Upper lobe of left lung (tissue), 6 donors: ENCODE data around the gene VPS33B. TPM values are rescaled to one million over a fixed set of nuclear protein-coding genes. Genes with fewer than 3 reads are reported as not detected.

Experiments
- ATAC-seq, 2 donors: fragments of 200-7000 bp; cut with Tn5 transposase; one replicate each; pipeline ENCODE4 v1.9.1; 2022; ENCODE audit warnings: mild to moderate bottlenecking in 2 of 2, moderate library complexity in 2 of 2; ENCODE audit not compliant: low FRiP score in 2 of 2
- DNase-seq, 2 donors: peaks; one replicate each; pipeline ENCODE4 v3.0.0-alpha.2; 2019 to 2020
- H3K27ac ChIP-seq, 4 donors: fragments of 200-600 bp; sonication (generic); one replicate each; pipeline ENCODE4 v1.5.1; 2016 to 2019
- H3K27me3 ChIP-seq, 4 donors: fragments of 200-600 bp; sonication (generic); one replicate each; pipeline ENCODE4 v1.5.1; 2017 to 2019
- H3K36me3 ChIP-seq, 4 donors: fragments of 200-600 bp; sonication (generic); one replicate each; pipeline ENCODE4 v1.5.1; 2016 to 2019
- H3K4me1 ChIP-seq, 4 donors: fragments of 200-600 bp; sonication (generic); one replicate each; pipeline ENCODE4 v1.5.1; 2018 to 2019
- H3K4me3 ChIP-seq, 4 donors: fragments of 200-600 bp; sonication (generic); one replicate each; pipeline ENCODE4 v1.5.1; 2017 to 2019; ENCODE audit warnings: mild to moderate bottlenecking in 2 of 4, moderate library complexity in 1 of 4
- H3K9me3 ChIP-seq, 4 donors: fragments of 200-600 bp; sonication (generic); one replicate each; pipeline ENCODE4 v1.5.1; 2018 to 2019
- CTCF ChIP-seq, 6 experiments: fragments of 450-650 bp in 4 of 6; fragments of 200-600 bp in 2 of 6; sonication (generic) in 2 of 6; IDR thresholded peaks; one replicate each; pipeline ENCODE4 v1.5.1; 2016 to 2019; ENCODE audit warnings: antibody characterized with exemption in 6 of 6
- EP300 ChIP-seq, 4 donors: sonication (generic); formaldehyde crosslinking; IDR thresholded peaks; one replicate each; pipeline ENCODE4 v1.5.1; 2017; ENCODE audit warnings: antibody characterized with exemption in 4 of 4, control low read depth in 2 of 4
- POLR2A ChIP-seq, 4 donors: fragments of 450-650 bp; IDR thresholded peaks; one replicate each; pipeline ENCODE4 v1.5.1; 2016 to 2017; ENCODE audit warnings: antibody characterized with exemption in 4 of 4, mild to moderate bottlenecking in 2 of 4
- POLR2AphosphoS5 ChIP-seq, 2 donors: sonication (generic); formaldehyde crosslinking; IDR thresholded peaks; one replicate each; pipeline ENCODE4 v1.5.1; 2017; ENCODE audit warnings: antibody characterized with exemption in 2 of 2
- WGBS, 2 donors: methylation state at CpG; one replicate each; pipeline ENCODE4 v1.1.5; 2017 to 2018; 5-methylcytosine and 5-hydroxymethylcytosine counted together
- total RNA-seq, 6 donors: library from RNA; depleted of rRNA in 4 of 6; stranded (reverse); fragments of >200 nt in 4 of 6; gene quantifications; one replicate each; pipeline versions ENCODE4 v1.1.0 to v1.2.1, GENCODE V29; 2016 to 2021
- donor health status: DM: no; HTN: no; CAD: no; lungs with moderate emphysema.
- donor health status: DM: no; HTN: yes; CAD: no; lungs with severe emphysema.

Gene VPS33B
- total RNA-seq, 6 donors from 2014 or later, result 9.2 to 20.2 (median 14.8) TPM

- H3K27me3 ChIP-seq, result no peaks in the 10 kb centered on the region
- H3K9me3 ChIP-seq, result peaks cover 0 to 7% (median 0%) of the 10 kb centered on the region in 4 donors
- no peak overlapping the region for H3K27ac ChIP-seq
- no peaks in the 10 kb centered on the region for H3K36me3 ChIP-seq
- no peak for TF ChIP-seq CTCF (IDR thresholded peaks at IDR 0.05)
- no peak for TF ChIP-seq POLR2AphosphoS5 (IDR thresholded peaks at IDR 0.05)
- no peak for TF ChIP-seq POLR2A (IDR thresholded peaks at IDR 0.05)
- TF ChIP-seq EP300 (IDR thresholded peaks at IDR 0.05), result no peak
- no peak overlapping the region for H3K4me3 ChIP-seq
- 87% methylated on average over 2 of the region's 2 CpGs for WGBS, 2 donors
- no peaks in the 10 kb centered on the region for H3K4me1 ChIP-seq
- ATAC-seq (no peak), DNase-seq (no peak)
These were observed 46.0 kb upstream of the VPS33B start for GRCh38 chr15:91068436-91068835.

GRCh38 chr15:91067036-91067435 lies 44.6 kb upstream of the VPS33B start:
- H3K4me3 ChIP-seq, result no peak overlapping the region
- no peak for ATAC-seq
- DNase-seq, result no peak

GRCh38 chr15:91065505-91065904 lies 43.1 kb upstream of the VPS33B start:
- Histone ChIP-seq H3K9me3 (peaks cover 0 to 7% (median 0%) of the 10 kb centered on the region in 4 donors), H3K4me3 (no peak overlapping the region)
- 75 to 76% methylated on average over 2 of the region's 2 CpGs for WGBS, 2 donors

More at GRCh38 chr15:91067036-91067435, 44.6 kb upstream of the VPS33B start:
- 85 to 94% methylated on average over 2 of the region's 2 CpGs for WGBS, 2 donors
- no peaks in the 10 kb centered on the region for H3K27me3 ChIP-seq
- peaks cover 0 to 7% (median 0%) of the 10 kb centered on the region in 4 donors for H3K9me3 ChIP-seq
- TF ChIP-seq CTCF (IDR thresholded peaks at IDR 0.05) (no peak), POLR2AphosphoS5 (IDR thresholded peaks at IDR 0.05) (no peak), EP300 (IDR thresholded peaks at IDR 0.05) (no peak), POLR2A (IDR thresholded peaks at IDR 0.05) (no peak)
- H3K4me1 ChIP-seq, result no peaks in the 10 kb centered on the region
- H3K27ac ChIP-seq, result no peak overlapping the region
- H3K36me3 ChIP-seq, result no peaks in the 10 kb centered on the region

DNA sequence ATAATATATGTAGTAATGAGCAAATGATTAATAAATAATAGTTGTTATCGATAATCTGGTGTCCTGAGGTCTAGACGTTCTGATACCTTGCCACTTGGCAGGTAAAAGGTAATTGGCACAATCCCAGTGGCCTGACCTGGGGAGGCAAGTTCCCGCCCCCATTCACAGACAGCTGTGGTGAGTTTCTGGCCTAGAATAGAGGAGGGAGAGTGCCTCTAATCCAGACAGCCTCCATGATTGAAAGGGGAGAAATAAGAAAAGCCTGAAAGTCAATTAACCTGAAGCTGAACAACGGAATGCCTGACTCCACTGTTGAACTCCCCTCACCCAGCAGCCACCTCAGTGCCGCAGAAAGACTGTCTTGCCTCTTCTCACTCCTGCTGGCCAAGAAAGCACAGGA lies 39.6 kb upstream of the VPS33B start:
- 86 to 88% methylated on average over 5 of the region's 5 CpGs for WGBS, 2 donors
- Histone ChIP-seq H3K9me3 (peaks cover 0 to 7% (median 0%) of the 10 kb centered on the region in 4 donors), H3K27me3 (no peaks in the 10 kb centered on the region), H3K4me1 (no peaks in the 10 kb centered on the region), H3K27ac (no peak overlapping the region), H3K4me3 (no peak overlapping the region), H3K36me3 (no peaks in the 10 kb centered on the region)
- TF ChIP-seq POLR2A (IDR thresholded peaks at IDR 0.05) (no peak), CTCF (IDR thresholded peaks at IDR 0.05) (no peak), EP300 (IDR thresholded peaks at IDR 0.05) (no peak), POLR2AphosphoS5 (IDR thresholded peaks at IDR 0.05) (no peak)
- DNase-seq (no peak), ATAC-seq (no peak)

More at GRCh38 chr15:91065505-91065904, 43.1 kb upstream of the VPS33B start:
- no peaks in the 10 kb centered on the region for H3K27me3 ChIP-seq
- H3K27ac ChIP-seq, result no peak overlapping the region
- no peak for DNase-seq
- no peak for ATAC-seq
- no peaks in the 10 kb centered on the region for H3K4me1 ChIP-seq
- H3K36me3 ChIP-seq, result no peaks in the 10 kb centered on the region
- TF ChIP-seq EP300 (IDR thresholded peaks at IDR 0.05), result no peak

DNA sequence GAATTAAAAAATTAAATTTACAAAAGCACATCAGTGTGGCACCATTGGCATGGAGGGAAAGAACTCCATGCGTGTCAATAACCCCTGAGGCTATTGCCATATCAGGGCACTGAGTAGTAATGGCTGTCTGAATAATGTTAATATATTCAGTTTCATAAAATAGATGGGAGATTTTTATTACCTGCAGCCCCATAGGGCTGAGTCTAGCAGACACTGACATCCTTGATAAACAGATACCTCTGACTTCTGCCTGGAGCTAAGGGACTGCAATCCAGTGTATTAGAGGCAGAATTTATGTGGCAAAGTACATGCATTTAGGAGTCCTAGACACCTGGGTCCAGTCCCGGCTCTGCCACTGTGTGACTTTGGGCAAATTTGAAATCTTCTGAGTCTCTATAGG lies 38.8 kb upstream of the VPS33B start:
- peaks cover 0 to 7% (median 0%) of the 10 kb centered on the region in 4 donors for H3K9me3 ChIP-seq
- DNase-seq (no peak), ATAC-seq (no peak)
- no peak for TF ChIP-seq CTCF (IDR thresholded peaks at IDR 0.05)
- TF ChIP-seq EP300 (IDR thresholded peaks at IDR 0.05), result no peak
- no peak for TF ChIP-seq POLR2AphosphoS5 (IDR thresholded peaks at IDR 0.05)
- TF ChIP-seq POLR2A (IDR thresholded peaks at IDR 0.05), result no peak
- no peak overlapping the region for H3K27ac ChIP-seq
- H3K4me1 ChIP-seq, result peaks cover 0 to under 1% (median 0%) of the 10 kb centered on the region in 4 donors
- no peaks in the 10 kb centered on the region for H3K36me3 ChIP-seq
- no peak overlapping the region for H3K4me3 ChIP-seq
- H3K27me3 ChIP-seq, result no peaks in the 10 kb centered on the region
- 86 to 96% methylated on average over 2 of the region's 2 CpGs for WGBS, 2 donors
